H1 (cell line): ENCODE data around the gene FBXO39. TPM values are rescaled to one million over a fixed set of nuclear protein-coding genes. Genes with fewer than 3 reads are reported as not detected.

Experiments used
- CTCF ChIA-PET: fragments of 300-600 bp; sonication (Branson Sonifier 250); formaldehyde crosslinking; loops from one replicate; lab custom pipeline; 2021; ENCODE audit not compliant: partially characterized antibody; lab: Charles Lee
- POLR2A ChIA-PET: fragments of 300-600 bp; sonication (Branson Sonifier 250); formaldehyde crosslinking; loops from one replicate; lab custom pipeline; 2021; ENCODE audit warnings: inconsistent platforms; ENCODE audit not compliant: partially characterized antibody; lab: Charles Lee
- DNase-seq, 2 experiments: peaks; one replicate each; pipeline versions ENCODE4 v3.0.0 to v3.0.0-alpha.2; 2010 to 2022; ENCODE audit warnings: low spot score in 2 of 2, low read depth in 1 of 2, mixed read lengths in 1 of 2
- FAIRE-seq: peaks from 2 replicates; lab custom pipeline; 2011; peaks lifted over from hg19 to GRCh38; lab: Jason Lieb, UNC
- H2AFZ ChIP-seq: 2 replicates; pipeline ENCODE4 v1.8.1; 2012; ENCODE audit warnings: low read length, inconsistent platforms
- H2AK5ac ChIP-seq: 2 replicates; pipeline ENCODE4 v1.6.1; 2013; ENCODE audit warnings: low read depth, low read length
- H2BK120ac ChIP-seq: replicated peaks from 2 replicates; pipeline ENCODE3; 2013; ENCODE audit warnings: low read depth, low read length, inconsistent platforms
- H2BK12ac ChIP-seq: 2 replicates; pipeline ENCODE4 v1.6.1; 2013; ENCODE audit warnings: low read depth, low read length
- H2BK15ac ChIP-seq: 2 replicates; pipeline ENCODE4 v1.6.1; 2013; ENCODE audit warnings: low read length
- H2BK20ac ChIP-seq: 2 replicates; pipeline ENCODE4 v1.6.1; 2013; ENCODE audit warnings: low read length
- H2BK5ac ChIP-seq: 2 replicates; pipeline ENCODE4 v1.6.1; 2013; ENCODE audit warnings: low read depth, low read length
- H3K14ac ChIP-seq: 2 replicates; pipeline ENCODE4 v1.6.1; 2013; ENCODE audit warnings: inconsistent platforms; ENCODE audit not compliant: insufficient read length
- H3K18ac ChIP-seq: 2 replicates; pipeline ENCODE4 v1.6.1; 2013; ENCODE audit warnings: low read length; ENCODE audit errors: extremely low read depth
- H3K23ac ChIP-seq: 2 replicates; pipeline ENCODE4 v1.6.1; 2013; ENCODE audit warnings: inconsistent platforms; ENCODE audit not compliant: insufficient read length
- H3K23me2 ChIP-seq: 2 replicates; pipeline ENCODE4 v1.6.1; 2013; ENCODE audit warnings: low read depth, low read length
- H3K27ac ChIP-seq: 2 replicates; pipeline ENCODE4 v1.6.1; 2011; ENCODE audit warnings: low read depth, low read length, inconsistent platforms
- H3K27me3 ChIP-seq, 4 experiments: replicated peaks in 1 of 4; 1 replicate in 1 of 4; 2 replicates in 3 of 4; pipeline versions ENCODE4 v1.6.1 to v1.8.1; 2011 to 2013; ENCODE audit warnings: low read length in 3 of 4, mild to moderate bottlenecking in 3 of 4, inconsistent platforms in 2 of 4, mixed read lengths in 2 of 4, moderate library complexity in 1 of 4; ENCODE audit not compliant: control insufficient read depth in 3 of 4, insufficient read depth in 3 of 4; ENCODE audit errors: extremely low read depth in 1 of 4
- H3K36me3 ChIP-seq, 4 experiments: 2 replicates each; pipeline versions ENCODE4 v1.6.1 to v1.8.1; 2011 to 2013; ENCODE audit warnings: mild to moderate bottlenecking in 4 of 4, low read length in 3 of 4, moderate library complexity in 2 of 4, control low read depth in 1 of 4, inconsistent platforms in 1 of 4; ENCODE audit not compliant: insufficient read depth in 4 of 4, control insufficient read depth in 2 of 4
- H3K4ac ChIP-seq: replicated peaks from 2 replicates; pipeline ENCODE3; 2013; ENCODE audit warnings: low read length, low read depth, mixed read lengths, inconsistent platforms; ENCODE audit not compliant: insufficient read length
- H3K4me1 ChIP-seq, 4 experiments: replicated peaks in 1 of 4; 1 replicate in 1 of 4; 2 replicates in 3 of 4; pipeline versions ENCODE4 v1.6.1 to v1.8.1; 2011 to 2013; ENCODE audit warnings: low read length in 3 of 4, inconsistent platforms in 2 of 4, mixed read lengths in 1 of 4; ENCODE audit not compliant: insufficient read depth in 4 of 4, control insufficient read depth in 3 of 4
- H3K4me2 ChIP-seq, 2 experiments: 2 replicates each; pipeline versions ENCODE4 v1.6.1 to v1.8.1; 2011 to 2013; ENCODE audit warnings: low read depth in 2 of 2, low read length in 2 of 2, control low read depth in 1 of 2, inconsistent platforms in 1 of 2, mild to moderate bottlenecking in 1 of 2; ENCODE audit not compliant: insufficient read depth in 1 of 2
- H3K4me3 ChIP-seq, 4 experiments: fragments of 200-600, 300-600 bp in 1 of 4; sonication (generic), shearing (Covaris generic), sonication (Bioruptor Twin) in 1 of 4; 2 replicates each; pipeline versions ENCODE4 v1.5.1 to v1.8.1; 2011 to 2016; ENCODE audit warnings: low read length in 4 of 4, low read depth in 3 of 4, control low read depth in 2 of 4, inconsistent platforms in 2 of 4, mild to moderate bottlenecking in 2 of 4, mixed read lengths in 1 of 4, moderate library complexity in 1 of 4; ENCODE audit not compliant: insufficient read depth in 2 of 4; ENCODE audit errors: extremely low read depth in 1 of 4
- H3K56ac ChIP-seq: replicated peaks from 2 replicates; pipeline ENCODE3; 2013; ENCODE audit warnings: low read depth, mild to moderate bottlenecking, mixed read lengths, low read length, inconsistent platforms; ENCODE audit not compliant: insufficient read length
- H3K79me1 ChIP-seq: 2 replicates; pipeline ENCODE4 v1.6.1; 2013; ENCODE audit warnings: low read depth, low read length, control low read depth
- H3K79me2 ChIP-seq, 2 experiments: 2 replicates each; pipeline versions ENCODE4 v1.6.1 to v1.8.1; 2012 to 2013; ENCODE audit warnings: low read length in 2 of 2, mild to moderate bottlenecking in 2 of 2, inconsistent platforms in 1 of 2; ENCODE audit not compliant: insufficient read depth in 2 of 2, control insufficient read depth in 1 of 2
- H3K9ac ChIP-seq, 4 experiments: replicated peaks in 1 of 4; 1 replicate in 1 of 4; 2 replicates in 3 of 4; pipeline versions ENCODE4 v1.6.1 to v1.8.1; 2011 to 2013; ENCODE audit warnings: low read depth in 3 of 4, low read length in 3 of 4, control low read depth in 2 of 4, mild to moderate bottlenecking in 2 of 4, moderate library complexity in 2 of 4, inconsistent platforms in 1 of 4; ENCODE audit errors: extremely low read depth in 1 of 4
- H3K9me3 ChIP-seq, 2 experiments: 2 replicates each; pipeline versions ENCODE4 v1.6.1 to v1.8.1; 2012 to 2013; ENCODE audit warnings: mild to moderate bottlenecking in 2 of 2, moderate library complexity in 2 of 2, control low read depth in 1 of 2, inconsistent platforms in 1 of 2, low read depth in 1 of 2, low read length in 1 of 2, mixed read lengths in 1 of 2; ENCODE audit not compliant: insufficient read depth in 2 of 2
- H4K20me1 ChIP-seq, 2 experiments: replicated peaks in 1 of 2; 2 replicates each; pipeline versions ENCODE3 to v1.8.1; 2011 to 2013; ENCODE audit warnings: inconsistent platforms in 2 of 2, low read length in 2 of 2, mild to moderate bottlenecking in 1 of 2; ENCODE audit not compliant: insufficient read depth in 2 of 2, control insufficient read depth in 1 of 2
- H4K5ac ChIP-seq: 2 replicates; pipeline ENCODE4 v1.6.1; 2013; ENCODE audit warnings: low read length, low read depth, mixed read lengths, inconsistent platforms; ENCODE audit not compliant: insufficient read length
- H4K8ac ChIP-seq: 2 replicates; pipeline ENCODE4 v1.8.0; 2013; ENCODE audit warnings: mild to moderate bottlenecking, moderate library complexity, low read length, inconsistent platforms; ENCODE audit not compliant: insufficient read depth; ENCODE audit errors: extremely low read depth
- H4K91ac ChIP-seq: replicated peaks from 2 replicates; pipeline ENCODE3; 2013; ENCODE audit warnings: low read length, mixed read lengths, inconsistent platforms; ENCODE audit not compliant: insufficient read length
- CEBPB ChIP-seq: IDR thresholded peaks from 2 replicates; pipeline ENCODE4 v1.6.1; 2012; ENCODE audit warnings: low read depth, low read length
- SUZ12 ChIP-seq: fragments of 200-600 bp; sonication (generic); IDR thresholded peaks from 2 replicates; pipeline ENCODE4 v1.6.1; 2012; ENCODE audit warnings: mild to moderate bottlenecking, inconsistent platforms, low read length, moderate library complexity, mixed read lengths
- WGBS, 2 experiments: shearing (Covaris generic) in 1 of 2; methylation state at CpG; one replicate each; pipeline versions ENCODE4 v1.1.6 to v1.1.7; 2013 to 2015; ENCODE audit warnings: low lambda C conversion rate in 2 of 2, mixed read lengths in 2 of 2, inconsistent platforms in 1 of 2, low coverage in 1 of 2, missing lambda C conversion rate in 1 of 2; ENCODE audit not compliant: insufficient replicate concordance in 2 of 2, insufficient coverage in 1 of 2, insufficient read length in 1 of 2; ENCODE audit errors: extremely low coverage in 1 of 2, missing lambda C conversion rate in 1 of 2; 5-methylcytosine and 5-hydroxymethylcytosine counted together
- polyA plus RNA-seq, 7 experiments: library from polyadenylated mRNA; depleted of rRNA in 3 of 7; stranded (reverse) in 5 of 7; unstranded in 2 of 7; fragments of >200 nt in 5 of 7; fragments of 200-250 nt in 2 of 7; gene quantifications; 1 replicate in 5 of 7; 2 replicates in 1 of 7; 4 replicates in 1 of 7; pipeline versions ENCODE4 v1.2.1 to v1.2.3, GENCODE V29; 2011 to 2013; ENCODE audit warnings: missing spikeins in 2 of 7, mixed read lengths in 2 of 7
- total RNA-seq: library from RNA; stranded (reverse); fragmentation: NEBNext Ultra II Directional; extraction: Animal tissue kit (Norgen Biotek cat#: 25700); gene quantifications from 2 replicates; pipeline ENCODE4 v1.2.1, GENCODE V29; 2021

The FBXO39 gene
- total and polyA plus RNA-seq, 2 of the 8 experiments (the other 6 are each of a cell fraction or from before 2014, with no cell fraction given) = 0.12 to 0.22 TPM

DNA sequence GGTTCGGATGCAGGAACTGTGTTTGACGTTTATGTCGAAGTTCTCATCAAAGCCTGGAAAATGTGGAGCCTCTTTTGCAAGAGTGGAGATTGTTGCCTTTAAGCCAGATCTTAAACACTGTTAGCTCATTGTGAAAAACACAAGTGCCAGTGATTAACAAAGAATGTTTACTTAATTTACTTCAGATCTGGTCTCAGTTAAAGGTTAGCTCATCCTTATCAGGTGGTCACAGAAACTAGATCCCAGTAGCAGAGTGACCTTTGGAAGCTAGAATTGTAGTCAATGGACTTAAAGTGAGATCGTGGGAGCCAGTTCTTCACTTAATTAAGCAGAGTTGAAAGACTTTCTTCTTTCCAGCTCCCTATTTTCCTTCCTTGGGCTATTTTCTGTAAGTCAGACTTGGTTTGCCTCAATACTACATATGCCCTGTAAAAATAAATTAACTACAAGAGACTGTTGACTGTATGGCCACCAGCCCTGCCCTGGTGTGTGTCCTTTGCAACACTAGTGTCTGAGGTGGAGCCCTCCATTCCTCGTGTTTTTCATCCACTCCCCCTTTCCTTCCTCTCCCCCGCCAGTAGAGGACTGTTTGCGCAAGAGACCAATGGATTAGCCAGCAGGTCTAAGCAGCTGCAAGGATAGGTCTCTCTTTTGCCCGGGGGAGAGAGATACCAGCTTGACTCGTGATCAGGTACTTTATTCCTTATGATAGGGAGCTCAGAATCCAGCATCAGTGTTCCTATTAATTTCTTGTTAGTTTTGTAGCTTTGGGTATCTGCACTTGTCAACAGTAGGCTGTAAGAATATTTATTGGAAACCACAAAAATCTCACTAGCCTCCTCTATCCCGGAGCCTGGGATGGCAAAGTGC, 20.2 kb downstream of the FBXO39 start:
- FAIRE-seq (no peak), DNase-seq (no peak)
- Histone ChIP-seq H3K27ac (no peak overlapping the region), H3K9ac (no peak overlapping the region), H2AFZ (no peak overlapping the region), H4K91ac (no peak overlapping the region), H3K23ac (no peak overlapping the region), H4K8ac (no peak overlapping the region), H4K5ac (no peak overlapping the region), H2BK120ac (no peak overlapping the region), H2BK15ac (no peak overlapping the region), H3K79me1 (no peaks in the 10 kb centered on the region; the same call in 1 of the 2 replicates), H2BK5ac (no peak overlapping the region), H3K23me2 (no peaks in the 10 kb centered on the region; the same call in 1 of the 2 replicates), H2BK20ac (no peak overlapping the region), H2BK12ac (no peak overlapping the region), H3K14ac (no peak overlapping the region), H3K18ac (no peak overlapping the region), H3K4me2 (no peak overlapping the region), H3K4me1 (peaks cover 5 to 16% (median 6%) of the 10 kb centered on the region in 4 experiments), H3K79me2 (no peaks in the 10 kb centered on the region), H3K9me3 (no peaks in the 10 kb centered on the region), H2AK5ac (no peak overlapping the region), H3K4me3 (no peak overlapping the region), H4K20me1 (no peaks in the 10 kb centered on the region), H3K56ac (no peak overlapping the region), H3K36me3 (no peaks in the 10 kb centered on the region), H3K27me3 (peaks cover 0 to 9% (median 2%) of the 10 kb centered on the region in 4 experiments; a peak in 2 of 7 replicates), H3K4ac (no peak overlapping the region)
- WGBS, 2 experiments = 79% methylated on average over 10 of the region's 10 CpGs; no CpG with 5 or more reads in 1 of the 2 experiments
- CTCF ChIA-PET = interaction anchor here (2.7 kb wide), 1 partner anchor 95 kb away, joined by 8 read pairs; no protein-coding TSS in a partner anchor
- POLR2A ChIA-PET = no interaction called here
- TF ChIP-seq SUZ12 (no peak), CEBPB (peak; percentile 86)
